ENCODE results near the gene DEPDC1B. TPM values are rescaled to one million over a fixed set of nuclear protein-coding genes. Genes with fewer than 3 reads are reported as not detected.

Gene DEPDC1B
- total RNA-seq, 2 donors from 2014 or later: 29.5 to 34.5 TPM

- DNase-seq (no peak), ATAC-seq (replicated peaks in 1 of 2) (no peak)
- no peaks in the 10 kb centered on the region for H3K4me1 Mint-ChIP-seq (ENCODE audit: low read depth)
- H3K27ac Mint-ChIP-seq: no peak overlapping the region
- H3K27me3 Mint-ChIP-seq (ENCODE audit: low read depth): no peaks in the 10 kb centered on the region
- no peaks in the 10 kb centered on the region for H3K9me3 Mint-ChIP-seq
- H3K36me3 Mint-ChIP-seq (ENCODE audit: insufficient read depth in 2 of 2): peaks cover 0 to 2% of the 10 kb centered on the region in 2 donors
- no peak overlapping the region for H3K4me3 Mint-ChIP-seq
Observed at GRCh38 chr5:60668686-60669304, 31.2 kb downstream of the DEPDC1B start.

GRCh38 chr5:60651872-60652620, 47.9 kb downstream of the DEPDC1B start:
- no peak overlapping the region for H3K4me3 Mint-ChIP-seq
- H3K27me3 Mint-ChIP-seq (ENCODE audit: low read depth): no peaks in the 10 kb centered on the region
- H3K36me3 Mint-ChIP-seq (ENCODE audit: insufficient read depth in 2 of 2): peaks cover 0 to 2% of the 10 kb centered on the region in 2 donors
- peaks cover 2 to 6% of the 10 kb centered on the region in 2 donors for H3K9me3 Mint-ChIP-seq
- no peak for ATAC-seq (replicated peaks in 1 of 2)
- DNase-seq: no peak
- H3K4me1 Mint-ChIP-seq (ENCODE audit: low read depth): no peaks in the 10 kb centered on the region
- H3K27ac Mint-ChIP-seq: no peak overlapping the region

GRCh38 chr5:60649288-60649917, 50.6 kb downstream of the DEPDC1B start:
- Mint-ChIP-seq H3K27me3 (ENCODE audit: low read depth) (no peaks in the 10 kb centered on the region), H3K27ac (no peak overlapping the region), H3K4me3 (no peak overlapping the region), H3K4me1 (ENCODE audit: low read depth) (no peaks in the 10 kb centered on the region), H3K36me3 (ENCODE audit: insufficient read depth in 2 of 2) (no peaks in the 10 kb centered on the region), H3K9me3 (no peaks in the 10 kb centered on the region)
- ATAC-seq (replicated peaks in 1 of 2) (no peak), DNase-seq (no peak)

- Mint-ChIP-seq H3K9me3 (no peaks in the 10 kb centered on the region), H3K4me1 (ENCODE audit: low read depth) (no peaks in the 10 kb centered on the region), H3K4me3 (no peak overlapping the region), H3K27me3 (ENCODE audit: low read depth) (no peaks in the 10 kb centered on the region), H3K27ac (no peak overlapping the region), H3K36me3 (ENCODE audit: insufficient read depth in 2 of 2) (no peaks in the 10 kb centered on the region)
- ATAC-seq (replicated peaks in 1 of 2): no peak
- DNase-seq: no peak
Observed at GRCh38 chr5:60648175-60648574, 51.8 kb downstream of the DEPDC1B start.

GRCh38 chr5:60640901-60641300, 59.1 kb downstream of the DEPDC1B start:
- H3K9me3 Mint-ChIP-seq: peaks cover 0 to 2% of the 10 kb centered on the region in 2 donors
- no peaks in the 10 kb centered on the region for H3K4me1 Mint-ChIP-seq (ENCODE audit: low read depth)
- H3K27me3 Mint-ChIP-seq (ENCODE audit: low read depth): no peaks in the 10 kb centered on the region
- peaks cover under 1 to 8% of the 10 kb centered on the region in 2 donors for H3K36me3 Mint-ChIP-seq (ENCODE audit: insufficient read depth in 2 of 2)
- ATAC-seq (replicated peaks in 1 of 2) (no peak), DNase-seq (no peak)
- H3K4me3 Mint-ChIP-seq: no peak overlapping the region
- H3K27ac Mint-ChIP-seq: no peak overlapping the region

- DNase-seq (no peak), ATAC-seq (replicated peaks in 1 of 2) (no peak)
- peaks cover 0 to 2% of the 10 kb centered on the region in 2 donors for H3K9me3 Mint-ChIP-seq
- no peak overlapping the region for H3K27ac Mint-ChIP-seq
- H3K4me1 Mint-ChIP-seq (ENCODE audit: low read depth): no peaks in the 10 kb centered on the region
- H3K4me3 Mint-ChIP-seq: no peak overlapping the region
- H3K36me3 Mint-ChIP-seq (ENCODE audit: insufficient read depth in 2 of 2): peaks cover 2 to 8% of the 10 kb centered on the region in 2 donors
- H3K27me3 Mint-ChIP-seq (ENCODE audit: low read depth): no peaks in the 10 kb centered on the region
Observed at GRCh38 chr5:60639544-60639943, 60.4 kb downstream of the DEPDC1B start.

- H3K36me3 Mint-ChIP-seq (ENCODE audit: insufficient read depth in 2 of 2): peaks cover 2 to 8% of the 10 kb centered on the region in 2 donors
- H3K9me3 Mint-ChIP-seq: peaks cover 0 to 2% of the 10 kb centered on the region in 2 donors
- H3K4me1 Mint-ChIP-seq (ENCODE audit: low read depth): no peaks in the 10 kb centered on the region
- DNase-seq (no peak), ATAC-seq (replicated peaks in 1 of 2) (no peak)
- H3K27me3 Mint-ChIP-seq (ENCODE audit: low read depth): no peaks in the 10 kb centered on the region
- H3K27ac Mint-ChIP-seq: no peak overlapping the region
- H3K4me3 Mint-ChIP-seq: no peak overlapping the region
Observed at GRCh38 chr5:60638300-60638699, 61.7 kb downstream of the DEPDC1B start.

GRCh38 chr5:60636644-60637043, 63.3 kb downstream of the DEPDC1B start:
- Mint-ChIP-seq H3K4me3 (no peak overlapping the region), H3K4me1 (ENCODE audit: low read depth) (no peaks in the 10 kb centered on the region), H3K27me3 (ENCODE audit: low read depth) (no peaks in the 10 kb centered on the region), H3K27ac (no peak overlapping the region), H3K9me3 (peaks cover 0 to 2% of the 10 kb centered on the region in 2 donors), H3K36me3 (ENCODE audit: insufficient read depth in 2 of 2) (peaks cover 2 to 4% of the 10 kb centered on the region in 2 donors)
- ATAC-seq (replicated peaks in 1 of 2) (no peak), DNase-seq (no peak)

- Mint-ChIP-seq H3K27ac (no peak overlapping the region), H3K4me1 (ENCODE audit: low read depth) (no peaks in the 10 kb centered on the region), H3K9me3 (peaks cover 0 to 2% of the 10 kb centered on the region in 2 donors), H3K36me3 (ENCODE audit: insufficient read depth in 2 of 2) (peaks cover 2% of the 10 kb centered on the region in 2 donors), H3K27me3 (ENCODE audit: low read depth) (no peaks in the 10 kb centered on the region), H3K4me3 (no peak overlapping the region)
- no peak for DNase-seq
- ATAC-seq (replicated peaks in 1 of 2): no peak
Observed at GRCh38 chr5:60636001-60636400, 64.0 kb downstream of the DEPDC1B start.

- H3K36me3 Mint-ChIP-seq (ENCODE audit: insufficient read depth in 2 of 2): peaks cover 2% of the 10 kb centered on the region in 2 donors
- H3K27ac Mint-ChIP-seq: no peak overlapping the region
- ATAC-seq (replicated peaks in 1 of 2): no peak
- H3K27me3 Mint-ChIP-seq (ENCODE audit: low read depth): no peaks in the 10 kb centered on the region
- H3K4me3 Mint-ChIP-seq: no peak overlapping the region
- DNase-seq: no peak
- H3K4me1 Mint-ChIP-seq (ENCODE audit: low read depth): no peaks in the 10 kb centered on the region
- peaks cover 0 to 2% of the 10 kb centered on the region in 2 donors for H3K9me3 Mint-ChIP-seq
Observed at GRCh38 chr5:60634051-60634450, 65.9 kb downstream of the DEPDC1B start.

- H3K36me3 Mint-ChIP-seq (ENCODE audit: insufficient read depth in 2 of 2): peaks cover 2% of the 10 kb centered on the region in 2 donors
- no peak overlapping the region for H3K4me3 Mint-ChIP-seq
- DNase-seq: no peak
- H3K27me3 Mint-ChIP-seq (ENCODE audit: low read depth): no peaks in the 10 kb centered on the region
- H3K9me3 Mint-ChIP-seq: peaks cover 0 to 2% of the 10 kb centered on the region in 2 donors
- H3K27ac Mint-ChIP-seq: no peak overlapping the region
- H3K4me1 Mint-ChIP-seq (ENCODE audit: low read depth): no peaks in the 10 kb centered on the region
- no peak for ATAC-seq (replicated peaks in 1 of 2)
Observed at GRCh38 chr5:60633341-60633740, 66.6 kb downstream of the DEPDC1B start.

GRCh38 chr5:60632153-60632552, 67.8 kb downstream of the DEPDC1B start:
- Mint-ChIP-seq H3K36me3 (ENCODE audit: insufficient read depth in 2 of 2) (peaks cover 0 to 2% of the 10 kb centered on the region in 2 donors), H3K4me3 (no peak overlapping the region), H3K9me3 (no peaks in the 10 kb centered on the region), H3K27me3 (ENCODE audit: low read depth) (no peaks in the 10 kb centered on the region), H3K4me1 (ENCODE audit: low read depth) (no peaks in the 10 kb centered on the region), H3K27ac (no peak overlapping the region)
- DNase-seq (no peak), ATAC-seq (replicated peaks in 1 of 2) (no peak)

GRCh38 chr5:60630836-60631235, 69.1 kb downstream of the DEPDC1B start:
- H3K27ac Mint-ChIP-seq: no peak overlapping the region
- ATAC-seq (replicated peaks in 1 of 2): no peak
- no peak overlapping the region for H3K4me3 Mint-ChIP-seq
- H3K4me1 Mint-ChIP-seq (ENCODE audit: low read depth): no peaks in the 10 kb centered on the region
- H3K36me3 Mint-ChIP-seq (ENCODE audit: insufficient read depth in 2 of 2): peaks cover 0 to under 1% of the 10 kb centered on the region in 2 donors
- H3K27me3 Mint-ChIP-seq (ENCODE audit: low read depth): no peaks in the 10 kb centered on the region
- H3K9me3 Mint-ChIP-seq: no peaks in the 10 kb centered on the region
- DNase-seq: no peak

Measured in activated T-cell treated with anti-CD3 and anti-CD28 coated beads, Interleukin-2, amount 50 U/mL, for 72 hours (primary cell).